GM12864 (cell line): Measurements from ENCODE around the gene ENOSF1.
"Not testable (repeated sequence)": the region's sequence is repeated elsewhere in the genome, so short reads cannot be mapped to it uniquely, and the experiment has no call there.

Experiments
- DNase-seq: peaks from one replicate; pipeline ENCODE4 v3.0.0-alpha.2; 2011; ENCODE audit warnings: low read depth
- H3K4me3 ChIP-seq: 2 replicates; pipeline ENCODE4 v1.5.1; 2011; ENCODE audit warnings: mild to moderate bottlenecking, low read depth, low read length, control low read depth
- CTCF ChIP-seq: IDR thresholded peaks from 2 replicates; pipeline ENCODE4 v1.5.1; 2011; ENCODE audit warnings: low read depth, mild to moderate bottlenecking, moderate library complexity, low read length, control low read depth, inconsistent platforms; ENCODE audit errors: missing control alignments

The ENOSF1 gene, protein sequence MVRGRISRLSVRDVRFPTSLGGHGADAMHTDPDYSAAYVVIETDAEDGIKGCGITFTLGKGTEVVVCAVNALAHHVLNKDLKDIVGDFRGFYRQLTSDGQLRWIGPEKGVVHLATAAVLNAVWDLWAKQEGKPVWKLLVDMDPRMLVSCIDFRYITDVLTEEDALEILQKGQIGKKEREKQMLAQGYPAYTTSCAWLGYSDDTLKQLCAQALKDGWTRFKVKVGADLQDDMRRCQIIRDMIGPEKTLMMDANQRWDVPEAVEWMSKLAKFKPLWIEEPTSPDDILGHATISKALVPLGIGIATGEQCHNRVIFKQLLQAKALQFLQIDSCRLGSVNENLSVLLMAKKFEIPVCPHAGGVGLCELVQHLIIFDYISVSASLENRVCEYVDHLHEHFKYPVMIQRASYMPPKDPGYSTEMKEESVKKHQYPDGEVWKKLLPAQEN

DNA sequence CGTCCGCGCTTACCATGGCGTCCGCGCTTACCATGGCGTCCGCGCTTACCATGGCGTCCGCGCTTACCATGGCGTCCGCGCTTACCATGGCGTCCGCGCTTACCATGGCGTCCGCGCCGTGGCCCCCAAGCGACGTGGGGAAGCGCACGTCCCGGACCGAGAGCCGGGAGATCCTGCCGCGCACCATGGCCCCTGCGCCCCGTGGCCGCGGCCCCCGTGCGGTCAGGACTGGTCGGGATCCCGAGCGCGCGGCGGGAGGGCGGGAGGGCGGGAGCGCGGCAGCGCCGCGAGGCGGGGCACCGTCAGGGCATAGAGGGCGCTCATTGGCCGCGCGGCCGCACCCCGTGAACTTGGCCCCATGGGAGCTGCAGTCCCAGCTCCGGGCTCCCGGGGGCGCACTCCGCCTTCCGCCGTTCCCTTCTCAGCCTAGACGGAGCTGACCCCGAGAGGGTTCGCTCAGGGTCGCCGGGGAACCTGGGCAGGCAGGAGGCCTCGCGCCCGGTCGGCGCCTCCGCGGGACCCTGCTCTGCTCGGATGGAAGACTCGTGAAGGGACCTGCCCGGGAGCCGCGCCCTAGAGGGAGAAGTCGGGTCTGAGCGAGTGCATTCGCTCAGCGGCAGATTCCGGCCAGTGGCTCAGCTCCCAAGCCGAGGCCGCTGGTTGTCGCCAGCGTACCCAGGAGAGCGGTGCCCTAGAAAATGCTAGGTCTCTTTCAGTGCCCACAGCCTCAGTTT lies at the start of gene ENOSF1:
Gene ENOSF1, minus strand, starts transcription at position 230 of the 734 bp plus-strand sequence. Its CDS starts 43 bp downstream, at position 187.
- peak; percentile 29 for DNase-seq
- peak within 1 kb of the TSS; percentile 71 for H3K4me3 ChIP-seq
- peak; percentile 88 for TF ChIP-seq CTCF

DNA sequence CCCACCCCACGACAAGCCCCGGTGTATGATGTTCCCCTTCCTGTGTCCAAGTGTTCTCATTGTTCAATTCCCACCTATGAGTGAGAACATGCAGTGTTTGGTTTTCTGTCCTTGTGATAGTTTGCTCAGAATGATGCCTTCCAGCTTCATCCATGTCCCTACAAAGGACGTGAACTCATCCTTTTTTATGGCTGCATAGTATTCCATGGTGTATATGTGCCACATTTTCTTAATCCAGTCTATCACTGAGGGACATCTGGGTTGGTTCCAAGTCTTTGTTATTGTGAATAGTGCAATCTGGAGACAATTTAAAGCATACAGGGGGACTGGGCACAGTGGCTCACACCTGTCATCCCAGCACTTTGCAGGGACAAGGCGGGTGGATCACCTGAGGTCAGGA lies 47.4 kb upstream of the ENOSF1 start:
- H3K4me3 ChIP-seq, DNase-seq: not testable (repeated sequence)

DNA sequence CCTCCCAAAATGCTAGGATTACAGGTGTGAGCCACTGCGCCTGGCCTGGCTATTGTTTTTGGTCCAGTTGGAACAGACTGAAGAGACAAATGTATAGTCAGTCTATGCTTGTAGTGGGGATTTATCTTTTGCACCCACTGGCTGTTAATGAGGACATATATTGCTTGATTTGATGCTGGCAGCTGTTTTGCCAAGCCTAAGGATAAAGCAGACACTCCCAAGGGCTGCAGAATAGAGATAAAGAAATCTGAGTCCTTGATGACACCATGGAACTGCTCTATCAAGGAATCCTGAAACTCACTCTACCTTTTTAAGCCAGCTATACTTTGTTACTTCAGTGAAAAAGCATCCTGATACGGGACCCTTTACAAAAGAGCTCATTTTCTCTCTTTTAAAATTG lies 43.1 kb upstream of the ENOSF1 start:
- no peak for DNase-seq
- no peak for TF ChIP-seq CTCF
- no peak overlapping the region for H3K4me3 ChIP-seq

- no peak for TF ChIP-seq CTCF
- DNase-seq = no peak
These were observed 42.2 kb upstream of the ENOSF1 start for GRCh38 chr18:754656-755055.

DNA sequence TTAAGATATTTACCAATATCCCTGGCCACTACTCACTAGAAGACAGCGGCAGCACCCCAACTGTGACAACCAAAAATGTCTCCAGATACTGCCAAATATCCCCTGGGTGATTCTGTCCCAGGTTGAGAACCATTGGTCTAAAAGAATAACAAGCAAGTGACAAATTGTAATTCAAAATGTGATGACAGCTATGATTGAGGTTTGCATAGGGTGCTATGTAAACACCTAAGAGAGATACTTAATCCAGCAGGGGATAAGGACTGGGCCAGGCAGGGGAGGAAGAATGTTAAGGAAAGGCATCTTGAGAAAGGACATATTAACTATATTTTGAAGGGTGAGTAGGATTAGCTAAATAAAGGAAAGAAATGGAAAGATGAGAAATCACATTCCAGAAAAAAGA lies 38.0 kb upstream of the ENOSF1 start:
- TF ChIP-seq CTCF = no peak
- no peak for DNase-seq
- no peak overlapping the region for H3K4me3 ChIP-seq

More at GRCh38 chr18:754656-755055, 42.2 kb upstream of the ENOSF1 start:
- no peak overlapping the region for H3K4me3 ChIP-seq

- no peak overlapping the region for H3K4me3 ChIP-seq
These were observed 32.6 kb upstream of the ENOSF1 start for GRCh38 chr18:744832-745597.

More at GRCh38 chr18:744832-745597, 32.6 kb upstream of the ENOSF1 start:
- TF ChIP-seq CTCF = no peak
- DNase-seq = no peak
